DND-41 (cell line): ENCODE results near the gene BRD3.
"Not testable (repeated sequence)": the region's sequence is repeated elsewhere in the genome, so short reads cannot be mapped to it uniquely, and the experiment has no call there.

ENCODE experiments used
- ATAC-seq: fragments of 200-7000 bp; cut with Tn5 transposase; 3 replicates; pipeline ENCODE4 v1.9.1; 2021; ENCODE audit warnings: low read depth; ENCODE audit not compliant: insufficient read depth
- DNase-seq: peaks from one replicate; pipeline ENCODE4 v3.0.0-alpha.2; 2020
- H2AFZ ChIP-seq: 2 replicates; pipeline ENCODE4 v1.6.0; 2012; ENCODE audit warnings: low read depth, low read length
- H3K27ac ChIP-seq: 2 replicates; pipeline ENCODE4 v1.5.1; 2012; ENCODE audit warnings: low read length, inconsistent platforms
- H3K27me3 ChIP-seq: fragments of 200-600 bp; sonication (generic); 2 replicates; pipeline ENCODE4 v1.6.0; 2012; ENCODE audit warnings: low read length, mild to moderate bottlenecking, inconsistent platforms; ENCODE audit not compliant: insufficient read depth, poor library complexity
- H3K36me3 ChIP-seq: 2 replicates; pipeline ENCODE4 v1.5.1; 2012; ENCODE audit warnings: low read length, inconsistent platforms; ENCODE audit not compliant: insufficient read depth
- H3K4me1 ChIP-seq: 2 replicates; pipeline ENCODE4 v1.5.1; 2012; ENCODE audit warnings: mild to moderate bottlenecking, low read length; ENCODE audit not compliant: insufficient read depth
- H3K4me2 ChIP-seq: 2 replicates; pipeline ENCODE4 v1.6.0; 2012; ENCODE audit warnings: mild to moderate bottlenecking, moderate library complexity, low read length, inconsistent platforms; ENCODE audit not compliant: insufficient read depth
- H3K4me3 ChIP-seq, 2 experiments: fragments of 200-600 bp in 1 of 2; shearing (Covaris generic) in 1 of 2; 2 replicates each; pipeline ENCODE4 v1.5.1; 2012 to 2016; ENCODE audit warnings: inconsistent platforms in 2 of 2, low read length in 2 of 2, mild to moderate bottlenecking in 2 of 2, low read depth in 1 of 2, moderate library complexity in 1 of 2
- H3K79me2 ChIP-seq: 2 replicates; pipeline ENCODE4 v1.6.0; 2012; ENCODE audit warnings: low read length, inconsistent platforms; ENCODE audit not compliant: insufficient read depth
- H3K9ac ChIP-seq: 2 replicates; pipeline ENCODE4 v1.6.0; 2012; ENCODE audit warnings: low read depth, mild to moderate bottlenecking, inconsistent platforms, low read length, moderate library complexity
- H3K9me3 ChIP-seq: 2 replicates; pipeline ENCODE4 v1.5.1; 2012; ENCODE audit warnings: low read length, moderate library complexity, mild to moderate bottlenecking, inconsistent platforms; ENCODE audit not compliant: insufficient read depth, severe bottlenecking
- H4K20me1 ChIP-seq: 2 replicates; pipeline ENCODE4 v1.6.0; 2012; ENCODE audit warnings: low read length; ENCODE audit not compliant: insufficient read depth
- CTCF ChIP-seq: IDR thresholded peaks from 2 replicates; pipeline ENCODE4 v1.5.1; 2012; ENCODE audit warnings: borderline replicate concordance, low read length, moderate library complexity, mild to moderate bottlenecking; ENCODE audit not compliant: poor library complexity, severe bottlenecking; ENCODE audit errors: extremely low read depth
- EZH2 ChIP-seq: IDR thresholded peaks from 3 replicates; pipeline ENCODE4 v1.6.1; 2012; ENCODE audit warnings: borderline replicate concordance, low read depth, mild to moderate bottlenecking, moderate library complexity, low read length, inconsistent platforms; ENCODE audit not compliant: severe bottlenecking

Gene BRD3

GRCh38 chr9:133991214-133991921 is 76.5 kb downstream of the BRD3 start:
- no peak overlapping the region for H2AFZ ChIP-seq
- ATAC-seq = no peak
- no peak for TF ChIP-seq CTCF
- TF ChIP-seq EZH2 = no peak

GRCh38 chr9:133990366-133991213 is 77.2 kb downstream of the BRD3 start:
- Histone ChIP-seq H3K79me2 (no peaks in the 10 kb centered on the region), H3K4me2 (no peak overlapping the region), H3K4me3 (no peak overlapping the region), H3K9ac (no peak overlapping the region), H3K27ac (no peak overlapping the region), H3K4me1 (no peaks in the 10 kb centered on the region), H3K9me3 (no peaks in the 10 kb centered on the region), H3K36me3 (no peaks in the 10 kb centered on the region), H2AFZ (no peak overlapping the region), H4K20me1 (no peaks in the 10 kb centered on the region), H3K27me3 (no peaks in the 10 kb centered on the region)
- no peak for TF ChIP-seq EZH2
- no peak for TF ChIP-seq CTCF
- ATAC-seq (no peak), DNase-seq (no peak)

More at GRCh38 chr9:133991214-133991921, 76.5 kb downstream of the BRD3 start:
- H3K27me3 ChIP-seq = no peaks in the 10 kb centered on the region
- no peaks in the 10 kb centered on the region for H3K36me3 ChIP-seq
- DNase-seq = no peak
- no peak overlapping the region for H3K4me2 ChIP-seq
- no peak overlapping the region for H3K4me3 ChIP-seq
- no peaks in the 10 kb centered on the region for H3K9me3 ChIP-seq
- no peak overlapping the region for H3K27ac ChIP-seq
- H4K20me1 ChIP-seq = no peaks in the 10 kb centered on the region
- H3K9ac ChIP-seq = no peak overlapping the region
- no peaks in the 10 kb centered on the region for H3K79me2 ChIP-seq
- H3K4me1 ChIP-seq = no peaks in the 10 kb centered on the region

- H3K9me3 ChIP-seq = no peaks in the 10 kb centered on the region
- no peaks in the 10 kb centered on the region for H3K79me2 ChIP-seq
- ATAC-seq (no peak), DNase-seq (no peak)
- H2AFZ ChIP-seq = no peak overlapping the region
- no peak overlapping the region for H3K4me2 ChIP-seq
- H3K27ac ChIP-seq = no peak overlapping the region
- H3K9ac ChIP-seq = no peak overlapping the region
- no peak for TF ChIP-seq CTCF
- no peak for TF ChIP-seq EZH2
- H3K4me1 ChIP-seq = no peaks in the 10 kb centered on the region
- H3K36me3 ChIP-seq = no peaks in the 10 kb centered on the region
- H3K4me3 ChIP-seq = no peak overlapping the region
- H3K27me3 ChIP-seq = no peaks in the 10 kb centered on the region
- no peaks in the 10 kb centered on the region for H4K20me1 ChIP-seq
These were observed 78.0 kb downstream of the BRD3 start for GRCh38 chr9:133989625-133990365.

GRCh38 chr9:133988771-133989170 is 79.1 kb downstream of the BRD3 start:
- not testable (repeated sequence) for H3K4me3 ChIP-seq, H3K9me3 ChIP-seq, H3K4me1 ChIP-seq, H3K36me3 ChIP-seq, H3K4me2 ChIP-seq, H3K9ac ChIP-seq, DNase-seq, ATAC-seq, H2AFZ ChIP-seq, H3K79me2 ChIP-seq, H3K27me3 ChIP-seq, H3K27ac ChIP-seq, H4K20me1 ChIP-seq
